GM13976 (cell line): Measurements from ENCODE around the gene ADCYAP1R1.

Experiments used
- DNase-seq: peaks from one replicate; pipeline ENCODE4 v3.0.0; 2012; ENCODE audit warnings: low spot score
- in situ Hi-C: fragments of 300-500 bp; cut with MboI; formaldehyde crosslinking; loops from one replicate; pipeline ENCODE4 v1.12.0; 2022; ENCODE audit warnings: low sequenced_read_pairs, mixed read lengths, inconsistent platforms; ENCODE audit not compliant: unreplicated experiment
- TF ChIP-seq, protein P1 (sequence below): IDR thresholded peaks from 2 replicates; pipeline ENCODE4 v1.5.1; 2012; ENCODE audit warnings: borderline replicate concordance, mild to moderate bottlenecking; ENCODE audit not compliant: insufficient read depth; ENCODE audit errors: extremely low read depth, missing control alignments, control extremely low read depth

The ADCYAP1R1 gene

DNA sequence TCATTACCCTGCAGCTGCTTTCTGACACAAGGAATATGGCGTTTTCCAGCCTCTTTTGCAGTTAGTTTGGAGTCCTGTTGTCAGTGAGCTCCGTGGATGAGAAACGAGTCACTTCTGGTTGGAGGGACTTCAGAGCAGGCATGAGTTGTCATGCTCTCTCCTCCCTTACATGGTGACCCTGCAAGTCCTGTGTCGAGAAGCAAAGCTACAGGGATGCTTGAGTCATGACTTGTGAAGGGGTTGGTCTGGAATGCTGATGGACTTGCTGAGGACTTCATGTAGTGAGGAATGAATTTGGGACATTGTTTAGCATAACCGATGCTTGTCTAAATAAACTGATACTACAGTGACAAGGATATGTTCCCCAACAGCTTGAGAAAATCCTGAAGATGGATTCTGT is 108.8 kb downstream of the ADCYAP1R1 start:
- TF ChIP-seq, protein P1, sequence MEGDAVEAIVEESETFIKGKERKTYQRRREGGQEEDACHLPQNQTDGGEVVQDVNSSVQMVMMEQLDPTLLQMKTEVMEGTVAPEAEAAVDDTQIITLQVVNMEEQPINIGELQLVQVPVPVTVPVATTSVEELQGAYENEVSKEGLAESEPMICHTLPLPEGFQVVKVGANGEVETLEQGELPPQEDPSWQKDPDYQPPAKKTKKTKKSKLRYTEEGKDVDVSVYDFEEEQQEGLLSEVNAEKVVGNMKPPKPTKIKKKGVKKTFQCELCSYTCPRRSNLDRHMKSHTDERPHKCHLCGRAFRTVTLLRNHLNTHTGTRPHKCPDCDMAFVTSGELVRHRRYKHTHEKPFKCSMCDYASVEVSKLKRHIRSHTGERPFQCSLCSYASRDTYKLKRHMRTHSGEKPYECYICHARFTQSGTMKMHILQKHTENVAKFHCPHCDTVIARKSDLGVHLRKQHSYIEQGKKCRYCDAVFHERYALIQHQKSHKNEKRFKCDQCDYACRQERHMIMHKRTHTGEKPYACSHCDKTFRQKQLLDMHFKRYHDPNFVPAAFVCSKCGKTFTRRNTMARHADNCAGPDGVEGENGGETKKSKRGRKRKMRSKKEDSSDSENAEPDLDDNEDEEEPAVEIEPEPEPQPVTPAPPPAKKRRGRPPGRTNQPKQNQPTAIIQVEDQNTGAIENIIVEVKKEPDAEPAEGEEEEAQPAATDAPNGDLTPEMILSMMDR: no peak
- no peak for DNase-seq

More for the DNA sequence above, 108.8 kb downstream of the ADCYAP1R1 start:
- in situ Hi-C loops: no loop called here
